ENCODE data around the gene ZNF576. TPM values are rescaled to one million over a fixed set of nuclear protein-coding genes. Genes with fewer than 3 reads are reported as not detected.

The ZNF576 gene
- total and polyA plus RNA-seq, 9 of the 15 experiments (the other 6 are each of a cell fraction or from before 2014, with no cell fraction given), result 6.8 to 18.2 (median 12.2) TPM

DNA sequence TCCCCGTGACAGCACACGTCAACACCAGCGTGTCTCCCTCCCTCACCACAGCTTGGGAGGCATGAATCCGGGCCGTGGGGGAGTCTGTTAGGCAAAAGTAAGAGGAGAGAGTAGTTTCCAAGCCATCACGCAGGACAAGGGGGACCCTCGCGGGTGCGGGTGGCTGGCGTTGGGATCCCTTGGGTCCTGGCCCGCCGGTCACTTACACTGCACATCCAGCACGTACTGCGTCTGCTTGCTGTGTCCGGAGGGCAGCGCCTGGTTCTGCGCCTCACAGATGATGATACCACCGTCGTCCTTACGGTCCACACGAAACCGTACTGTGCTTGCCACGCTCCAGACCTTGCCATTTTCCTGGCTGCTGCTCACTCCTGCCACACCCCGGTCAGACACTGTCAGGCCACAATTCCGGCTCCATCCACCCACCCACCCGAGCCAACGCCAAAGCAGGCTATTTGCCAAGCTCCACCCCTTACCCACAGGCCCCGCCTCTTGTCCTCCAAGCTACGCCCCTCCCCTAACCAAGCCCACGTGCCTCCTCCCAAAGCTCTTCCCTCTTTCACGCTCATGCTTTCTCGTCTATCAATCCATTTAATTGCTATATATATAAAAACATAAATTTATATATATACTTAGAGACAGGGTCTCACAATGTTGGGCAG, 29.7 kb downstream of the ZNF576 start (continued):
- TF ChIP-seq ELF4 (CRISPR knock-in tag; IDR thresholded peaks at IDR 0.05), result no peak
- TF ChIP-seq ZNF655 (CRISPR knock-in tag; IDR thresholded peaks at IDR 0.05), result no peak
- TF ChIP-seq LEF1 (IDR thresholded peaks at IDR 0.05), result no peak
- TF ChIP-seq AFF4 (CRISPR knock-in tag; IDR thresholded peaks at IDR 0.05), result no peak
- TF ChIP-seq PHF8 (IDR thresholded peaks at IDR 0.05; ENCODE audit: borderline replicate concordance, low read length), result no peak
- TF ChIP-seq, protein P1, sequence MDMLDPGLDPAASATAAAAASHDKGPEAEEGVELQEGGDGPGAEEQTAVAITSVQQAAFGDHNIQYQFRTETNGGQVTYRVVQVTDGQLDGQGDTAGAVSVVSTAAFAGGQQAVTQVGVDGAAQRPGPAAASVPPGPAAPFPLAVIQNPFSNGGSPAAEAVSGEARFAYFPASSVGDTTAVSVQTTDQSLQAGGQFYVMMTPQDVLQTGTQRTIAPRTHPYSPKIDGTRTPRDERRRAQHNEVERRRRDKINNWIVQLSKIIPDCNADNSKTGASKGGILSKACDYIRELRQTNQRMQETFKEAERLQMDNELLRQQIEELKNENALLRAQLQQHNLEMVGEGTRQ (CRISPR knock-in tag; IDR thresholded peaks at IDR 0.05), result peak; percentile 63
- TF ChIP-seq NFATC3 (IDR thresholded peaks at IDR 0.05), result no peak
- TF ChIP-seq CBX2 (IDR thresholded peaks at IDR 0.05; ENCODE audit: insufficient read depth, low read length, poor library complexity, severe bottlenecking), result no peak
- no peak for TF ChIP-seq NFIX (CRISPR knock-in tag; IDR thresholded peaks at IDR 0.05; ENCODE audit: low read depth)
- peak; percentile 44 to 47 (median 46); a peak in 5 of 6 replicates for TF ChIP-seq CTCF (IDR thresholded peaks at IDR 0.05 in 2 of 3, conservative IDR thresholded peaks at IDR 0.05 in 1 of 3; ENCODE audit: insufficient read depth in 2 of 3, low read depth in 1 of 3, low read length in 3 of 3)
- TF ChIP-seq E2F3 (CRISPR knock-in tag; IDR thresholded peaks at IDR 0.05), result no peak
- TF ChIP-seq RAD51 (IDR thresholded peaks at IDR 0.05; ENCODE audit: borderline replicate concordance, low read depth), result peak; percentile 70
- TF ChIP-seq RBM39 (optimal IDR thresholded peaks at IDR 0.05; ENCODE audit: low read depth, low read length), result no peak
- no peak for TF ChIP-seq KDM4B (IDR thresholded peaks at IDR 0.05; ENCODE audit: borderline replicate concordance in 2 of 2, low read depth in 1 of 2)
- no peak for TF ChIP-seq C11orf30 (IDR thresholded peaks at IDR 0.05; ENCODE audit: low read depth)
- TF ChIP-seq, protein P2, sequence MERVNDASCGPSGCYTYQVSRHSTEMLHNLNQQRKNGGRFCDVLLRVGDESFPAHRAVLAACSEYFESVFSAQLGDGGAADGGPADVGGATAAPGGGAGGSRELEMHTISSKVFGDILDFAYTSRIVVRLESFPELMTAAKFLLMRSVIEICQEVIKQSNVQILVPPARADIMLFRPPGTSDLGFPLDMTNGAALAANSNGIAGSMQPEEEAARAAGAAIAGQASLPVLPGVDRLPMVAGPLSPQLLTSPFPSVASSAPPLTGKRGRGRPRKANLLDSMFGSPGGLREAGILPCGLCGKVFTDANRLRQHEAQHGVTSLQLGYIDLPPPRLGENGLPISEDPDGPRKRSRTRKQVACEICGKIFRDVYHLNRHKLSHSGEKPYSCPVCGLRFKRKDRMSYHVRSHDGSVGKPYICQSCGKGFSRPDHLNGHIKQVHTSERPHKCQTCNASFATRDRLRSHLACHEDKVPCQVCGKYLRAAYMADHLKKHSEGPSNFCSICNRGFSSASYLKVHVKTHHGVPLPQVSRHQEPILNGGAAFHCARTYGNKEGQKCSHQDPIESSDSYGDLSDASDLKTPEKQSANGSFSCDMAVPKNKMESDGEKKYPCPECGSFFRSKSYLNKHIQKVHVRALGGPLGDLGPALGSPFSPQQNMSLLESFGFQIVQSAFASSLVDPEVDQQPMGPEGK (CRISPR knock-in tag; IDR thresholded peaks at IDR 0.05; ENCODE audit: borderline replicate concordance), result no peak
- TF ChIP-seq IRF2 (CRISPR knock-in tag; IDR thresholded peaks at IDR 0.05), result no peak
- no peak for TF ChIP-seq BCOR (IDR thresholded peaks at IDR 0.05)
- no peak for TF ChIP-seq ZZZ3 (IDR thresholded peaks at IDR 0.05)
